AG08395 (cell line): Measurements from ENCODE around the gene RBMS1.

Experiments used
- DNase-seq: peaks from one replicate; pipeline ENCODE4 v3.0.0; 2012; ENCODE audit warnings: mixed read lengths, low spot score

RBMS1 gene

DNA sequence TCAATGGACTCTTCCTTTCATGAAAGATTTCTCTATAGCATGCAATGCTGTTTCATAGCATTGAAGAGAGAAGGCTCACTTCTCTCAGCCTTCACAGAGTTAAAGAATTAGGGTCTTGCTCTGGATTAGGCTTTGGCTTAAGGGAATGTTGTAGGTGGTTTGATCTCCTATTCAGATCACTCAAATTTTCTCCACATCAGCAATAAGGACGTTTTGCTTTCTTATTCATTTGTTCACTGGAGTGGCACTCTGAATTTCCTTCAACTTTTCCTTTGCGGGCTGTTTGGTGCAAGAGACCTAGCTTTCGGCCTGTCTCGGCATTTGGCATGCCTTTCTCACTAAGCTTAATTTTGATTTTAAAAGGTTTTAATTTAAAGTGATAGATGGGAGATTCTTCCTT, 131.6 kb downstream of the RBMS1 start:
- no peak for DNase-seq

- DNase-seq, result no peak
These were observed 133.4 kb downstream of the RBMS1 start for GRCh38 chr2:160360089-160360757.

DNA sequence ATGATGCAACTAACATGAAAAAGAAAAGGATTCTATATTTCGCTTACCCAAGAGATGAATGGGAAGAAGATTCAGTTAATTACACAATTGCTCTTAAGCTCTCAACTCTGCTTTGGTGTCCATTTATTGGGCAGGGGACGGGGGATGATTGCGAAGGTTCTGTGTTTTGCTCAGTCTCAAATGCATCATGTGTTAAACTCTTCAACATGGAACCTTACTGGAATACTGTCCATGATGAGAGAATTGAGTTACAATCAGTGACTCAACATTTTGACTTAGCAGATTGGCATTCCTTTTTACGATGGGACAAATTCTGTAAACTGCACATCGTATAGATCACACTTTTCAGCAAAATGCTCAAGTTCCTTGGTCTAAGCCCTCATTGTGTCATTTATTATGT, 135.6 kb downstream of the RBMS1 start:
- peak; percentile 37 for DNase-seq

DNA sequence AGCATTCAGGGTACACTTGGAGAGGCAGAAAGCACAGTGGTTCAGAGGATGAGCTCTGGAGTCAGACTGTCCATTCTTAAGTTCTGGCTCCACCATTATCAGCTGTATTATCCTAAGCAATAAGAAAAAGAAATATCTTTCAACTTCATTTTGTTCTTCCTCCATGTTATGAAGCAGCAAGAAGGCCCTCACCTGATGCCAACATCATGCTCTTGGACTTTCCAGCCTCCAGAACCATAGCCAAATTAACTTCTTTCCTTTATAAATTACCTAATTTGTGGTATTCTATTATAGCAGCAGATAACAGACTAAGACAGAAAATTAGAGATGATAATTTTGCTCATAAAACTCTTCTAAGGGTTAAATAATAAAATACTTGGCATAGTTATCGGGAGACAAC, 137.1 kb downstream of the RBMS1 start:
- no peak for DNase-seq

- DNase-seq, result no peak
These were observed 138.5 kb downstream of the RBMS1 start for GRCh38 chr2:160355080-160355479.

DNA sequence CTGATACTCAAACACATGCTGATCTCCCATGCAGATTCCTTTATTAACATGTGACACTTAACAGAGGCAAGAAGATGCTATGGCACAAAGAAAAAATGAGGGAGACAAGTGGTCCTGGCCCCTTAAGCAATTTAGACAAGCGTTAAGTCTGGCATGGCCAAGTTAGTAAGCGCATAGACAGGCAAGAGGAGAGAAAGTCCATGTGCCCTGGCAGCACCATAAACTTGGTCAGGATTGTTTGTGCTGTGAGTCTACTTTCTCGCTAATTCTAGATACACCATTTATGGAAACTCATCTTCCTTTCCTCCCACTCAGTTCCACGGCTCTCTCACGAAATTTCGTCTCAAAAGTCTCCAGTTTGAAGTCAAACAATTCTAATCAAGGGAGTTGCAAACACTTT, 138.9 kb downstream of the RBMS1 start:
- no peak for DNase-seq

DNA sequence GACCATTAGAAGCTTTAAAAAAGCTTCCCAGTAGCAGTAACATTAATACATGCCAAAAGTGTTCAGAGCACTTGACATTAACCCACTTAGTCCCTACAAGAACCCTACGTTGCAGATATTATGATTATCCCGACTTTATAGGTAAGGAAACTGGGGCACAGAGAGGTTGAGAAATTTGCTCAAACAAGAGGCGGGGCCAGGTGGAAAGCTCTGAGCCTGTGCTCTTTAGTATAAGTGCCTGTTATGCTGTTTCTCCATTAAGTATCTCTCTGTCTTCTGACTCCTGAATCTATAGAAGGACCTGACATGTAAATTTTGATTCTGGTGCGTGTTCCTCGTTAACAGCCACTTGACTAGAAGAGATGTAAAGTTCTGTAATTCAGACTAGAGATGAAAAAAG, 139.8 kb downstream of the RBMS1 start:
- DNase-seq, result no peak

- no peak for DNase-seq
These were observed 140.4 kb downstream of the RBMS1 start for GRCh38 chr2:160353166-160353565.

GRCh38 chr2:160352500-160352899, 141.1 kb downstream of the RBMS1 start:
- no peak for DNase-seq

GRCh38 chr2:160351956-160352355, 141.7 kb downstream of the RBMS1 start:
- peak; percentile 34 for DNase-seq

DNA sequence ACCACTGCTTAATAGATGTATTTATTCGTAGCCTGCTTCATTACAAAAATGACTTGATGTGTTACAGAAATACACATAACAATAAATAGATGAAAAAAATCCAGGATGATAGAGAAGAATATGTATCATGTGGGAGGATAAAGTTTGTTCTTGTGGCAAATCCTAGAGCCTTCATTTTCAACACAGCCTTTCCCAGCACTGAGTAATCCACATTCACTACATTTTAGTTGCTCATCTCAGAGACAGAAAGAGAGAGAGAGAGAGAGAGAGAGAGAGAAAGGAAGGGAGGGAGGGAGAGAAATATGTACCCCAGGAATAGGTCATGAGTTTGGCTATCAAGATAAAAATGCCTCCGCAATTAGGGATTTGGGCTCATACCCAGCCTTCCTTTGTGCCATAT, 144.3 kb downstream of the RBMS1 start:
- no peak for DNase-seq

DNA sequence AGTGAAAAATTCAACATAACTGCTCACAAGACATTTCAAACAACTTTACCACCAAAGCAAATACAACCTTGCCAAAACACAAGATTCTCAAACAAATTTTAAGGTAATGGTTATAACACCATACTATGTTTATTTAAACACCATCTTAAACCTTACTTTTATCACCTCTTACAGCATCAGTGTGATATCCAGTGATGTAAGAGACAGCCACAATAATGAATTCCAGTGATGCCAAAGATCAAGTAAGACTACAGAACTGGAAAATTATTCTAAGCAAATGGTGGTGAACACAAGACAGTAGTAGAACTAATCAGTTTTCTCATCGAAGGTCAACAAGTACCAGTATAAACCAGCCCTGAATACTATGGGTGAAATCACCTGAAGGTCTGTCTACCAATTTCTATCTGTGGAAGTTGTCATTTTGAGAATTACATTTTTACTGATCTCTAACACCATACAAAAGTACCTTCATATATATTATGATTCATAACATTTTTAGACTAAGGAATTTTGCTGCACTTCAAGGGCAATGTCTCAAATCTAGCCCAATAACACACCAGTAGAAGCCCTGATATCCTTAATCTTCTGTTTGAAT, 146.2 kb downstream of the RBMS1 start:
- no peak for DNase-seq

GRCh38 chr2:160345071-160345764, 148.4 kb downstream of the RBMS1 start:
- no peak for DNase-seq

DNA sequence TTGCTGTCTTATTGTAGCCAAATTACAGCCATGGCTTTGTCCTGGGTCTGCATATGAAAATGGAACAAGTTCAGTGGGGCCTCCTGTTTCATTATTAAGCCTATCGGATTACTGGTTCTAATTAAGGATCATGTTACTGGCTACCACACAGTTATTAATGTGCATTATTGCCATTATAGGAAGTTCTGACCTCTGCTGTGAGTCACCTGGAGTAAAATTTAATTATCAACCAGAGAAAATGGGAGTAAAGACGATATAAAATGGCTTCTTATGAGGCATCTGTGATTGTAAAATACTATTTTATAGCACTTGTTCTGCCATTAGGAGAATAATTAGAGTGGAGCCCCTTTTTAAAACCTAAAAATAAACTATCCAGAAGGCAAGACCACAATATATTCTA, 150.2 kb downstream of the RBMS1 start:
- no peak for DNase-seq

DNA sequence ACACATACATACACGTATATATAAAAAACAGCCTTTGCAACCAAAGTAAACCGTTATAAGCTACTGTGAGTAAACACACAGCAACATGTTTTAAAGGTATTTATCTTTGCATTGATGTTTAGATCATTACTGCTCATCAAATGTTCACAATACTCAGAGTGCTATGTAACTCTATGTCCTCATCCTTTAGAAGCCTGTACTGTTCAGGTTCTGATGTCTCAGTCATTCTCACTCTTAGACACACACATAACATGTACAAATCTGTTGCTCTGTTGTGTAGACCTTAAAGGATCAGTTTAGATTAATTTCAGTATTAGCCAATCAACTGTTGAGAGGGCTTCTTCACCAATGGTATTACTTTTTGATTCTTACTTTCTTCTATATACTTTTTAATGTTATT, 153.9 kb downstream of the RBMS1 start:
- no peak for DNase-seq

DNA sequence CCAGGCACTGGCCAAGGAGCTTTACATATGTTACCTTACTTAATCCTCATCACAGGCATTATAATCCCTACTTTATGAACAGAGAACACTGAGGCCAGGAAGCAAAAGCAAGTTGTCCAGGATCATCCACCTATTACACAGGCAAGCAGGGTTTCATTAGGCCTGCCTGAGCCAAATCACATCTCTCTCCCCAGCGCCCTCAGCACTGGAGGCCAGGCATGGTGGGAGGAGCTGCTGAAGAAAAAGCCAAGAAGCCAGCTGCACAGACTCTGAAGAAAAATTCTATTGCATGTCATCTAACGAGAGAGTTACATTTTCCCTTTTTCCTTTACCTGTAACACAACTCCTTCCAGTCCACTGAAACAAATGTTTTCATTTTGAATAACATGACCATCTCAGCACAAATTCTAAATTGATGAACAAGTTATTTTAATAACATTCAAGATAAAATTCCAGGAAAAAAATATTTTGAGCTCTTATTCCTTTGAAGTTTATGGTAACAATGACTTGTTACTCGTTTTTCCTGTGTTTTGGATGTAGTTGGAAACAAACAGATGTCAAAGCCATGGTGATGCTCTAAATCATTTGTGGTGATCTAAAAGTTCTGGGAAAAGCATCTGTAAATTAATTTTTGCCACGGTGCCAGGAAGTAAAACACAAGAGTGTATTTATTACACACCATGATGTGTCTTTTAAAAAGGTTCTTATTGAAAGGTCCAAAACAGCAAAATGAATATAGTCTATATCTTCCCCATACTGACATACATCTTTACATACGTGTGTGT, 154.5 kb downstream of the RBMS1 start:
- peak; percentile 26 for DNase-seq

DNA sequence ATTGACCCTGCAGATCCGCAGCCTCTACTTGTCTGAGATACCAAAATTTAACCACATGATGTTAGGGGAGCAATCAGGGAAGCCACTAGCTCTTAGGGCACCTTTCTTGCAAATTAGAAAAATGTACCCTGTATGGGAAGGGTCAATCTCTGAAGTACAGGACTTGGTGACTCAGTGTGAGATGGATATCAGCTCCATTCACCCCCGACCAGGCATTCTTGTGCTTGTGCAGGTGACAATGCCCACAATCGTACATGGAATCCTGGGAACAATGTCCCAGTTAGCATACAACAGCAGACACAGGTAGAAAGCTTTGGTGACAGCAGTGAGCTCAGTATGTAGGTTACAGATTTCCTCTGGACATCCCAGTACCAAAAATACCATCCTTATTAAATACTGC, 155.9 kb downstream of the RBMS1 start:
- DNase-seq, result no peak

DNA sequence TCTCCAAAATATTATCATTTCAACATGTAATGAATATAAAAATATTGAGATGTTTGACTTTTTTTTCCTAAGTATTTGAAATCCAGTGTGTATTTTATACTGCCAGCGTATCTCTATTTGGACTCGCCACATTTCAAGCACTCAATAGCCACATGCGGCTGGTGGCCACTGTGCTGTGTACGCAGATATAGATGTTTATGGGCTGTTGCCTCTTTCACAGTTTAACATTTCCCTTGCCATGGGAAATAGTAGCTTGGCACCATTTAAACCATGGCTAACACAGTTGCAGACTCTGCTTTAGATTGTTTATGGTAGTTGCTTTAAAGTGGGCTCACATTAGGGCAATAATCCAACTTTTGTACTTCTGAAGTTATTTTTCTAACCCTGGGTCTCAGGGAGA, 157.0 kb downstream of the RBMS1 start:
- DNase-seq, result no peak

GRCh38 chr2:160336105-160336504, 157.5 kb downstream of the RBMS1 start:
- DNase-seq, result no peak

- DNase-seq, result no peak
These were observed 158.2 kb downstream of the RBMS1 start for GRCh38 chr2:160335441-160335840.

- DNase-seq, result no peak
These were observed 159.4 kb downstream of the RBMS1 start for GRCh38 chr2:160334028-160334741.
